ES-I3 (cell line): ENCODE data around the gene FRMD5.
"Not testable (repeated sequence)": the region's sequence is repeated elsewhere in the genome, so short reads cannot be mapped to it uniquely, and the experiment has no call there.

Experiments used
- H3K36me3 ChIP-seq: 2 replicates; pipeline ENCODE4 v1.6.1; 2013; ENCODE audit warnings: mild to moderate bottlenecking, low read length, control low read depth, moderate library complexity; ENCODE audit not compliant: insufficient read depth
- H3K4me1 ChIP-seq: 2 replicates; pipeline ENCODE4 v1.6.1; 2013; ENCODE audit warnings: mild to moderate bottlenecking, control low read depth, low read length; ENCODE audit not compliant: insufficient read depth
- H3K9ac ChIP-seq: 2 replicates; pipeline ENCODE4 v1.6.1; 2013; ENCODE audit warnings: low read depth, mild to moderate bottlenecking, low read length, moderate library complexity
- H3K9me3 ChIP-seq: 2 replicates; pipeline ENCODE4 v1.6.1; 2013; ENCODE audit warnings: mild to moderate bottlenecking, low read length, moderate library complexity; ENCODE audit not compliant: control insufficient read depth, insufficient read depth

The FRMD5 gene

GRCh38 chr15:43828061-43828657 is 366.9 kb downstream of the FRMD5 start:
- H3K9ac ChIP-seq: no peak overlapping the region
- no peaks in the 10 kb centered on the region for H3K9me3 ChIP-seq
- no peaks in the 10 kb centered on the region for H3K4me1 ChIP-seq
- 0 out of 2 replicates have a peak, but pooled peaks cover 4% of the 10 kb centered on the region for H3K36me3 ChIP-seq

GRCh38 chr15:43826508-43827341 is 368.3 kb downstream of the FRMD5 start, which contains the start of gene WDR76:
Gene WDR76 (plus strand): TSS chr15:43827002. CDS start chr15:43827033, 31 bp downstream.
- H3K4me1 ChIP-seq: no peaks in the 10 kb centered on the region
- peak within 1 kb of the TSS; percentile 49 for H3K9ac ChIP-seq
- no peaks in the 10 kb centered on the region for H3K9me3 ChIP-seq
- no peaks in the 10 kb centered on the region for H3K36me3 ChIP-seq

GRCh38 chr15:43826029-43826507 is 369.0 kb downstream of the FRMD5 start:
- Histone ChIP-seq H3K9me3 (no peaks in the 10 kb centered on the region), H3K9ac (peak overlapping the region; percentile 49; the same call in 1 of the 2 replicates), H3K4me1 (no peaks in the 10 kb centered on the region), H3K36me3 (no peaks in the 10 kb centered on the region; the same call in 1 of the 2 replicates)

DNA sequence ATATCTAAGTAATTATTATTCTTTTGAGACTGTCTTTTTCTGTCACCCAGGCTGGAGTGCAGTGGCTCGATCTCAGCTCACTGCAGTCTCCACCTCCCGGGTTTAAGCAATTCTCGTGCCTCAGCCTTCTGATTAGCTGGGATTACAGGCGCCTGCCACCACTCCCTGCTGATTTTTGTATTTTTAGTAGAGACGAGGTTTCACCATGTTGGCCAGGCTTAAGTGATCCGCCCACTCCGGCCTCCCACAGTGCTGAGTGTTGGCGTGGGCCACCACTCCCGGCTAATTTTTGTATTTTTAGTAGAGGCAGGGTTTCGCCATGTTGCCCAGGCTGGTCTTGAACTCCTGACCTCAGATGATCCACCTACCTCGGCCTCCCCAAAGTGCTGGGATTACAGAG is 369.8 kb downstream of the FRMD5 start:
- not testable (repeated sequence) for H3K4me1 ChIP-seq, H3K9ac ChIP-seq

GRCh38 chr15:43824302-43825246 is 370.5 kb downstream of the FRMD5 start, which contains the start of gene MFAP1:
Gene MFAP1 (minus strand): TSS chr15:43824690. CDS start chr15:43824569, 121 bp downstream.
- Histone ChIP-seq H3K9ac (peak within 1 kb of the TSS; percentile 92), H3K36me3 (no peaks in the 10 kb centered on the region; the same call in 1 of the 2 replicates), H3K4me1 (no peaks in the 10 kb centered on the region), H3K9me3 (no peaks in the 10 kb centered on the region)

More for the DNA sequence above, 369.8 kb downstream of the FRMD5 start:
- not testable (repeated sequence) for H3K36me3 ChIP-seq, H3K9me3 ChIP-seq

DNA sequence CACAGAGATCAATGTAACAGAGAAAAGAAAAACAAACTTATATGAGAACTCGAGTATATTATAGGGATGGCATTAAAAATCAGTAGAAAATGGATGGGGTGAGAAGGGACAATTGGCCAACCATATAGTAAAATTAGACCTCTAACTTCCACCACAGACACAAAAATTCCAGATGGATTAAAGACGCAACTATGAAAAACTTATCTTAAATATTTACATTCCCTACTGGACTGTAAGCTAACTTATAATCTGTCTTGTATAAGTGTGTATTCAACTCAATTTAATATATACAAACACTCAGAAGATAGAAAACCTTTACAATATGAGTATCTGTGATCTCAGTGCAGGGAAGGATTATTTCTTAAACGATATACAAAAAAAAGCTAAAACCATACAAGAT is 373.6 kb downstream of the FRMD5 start:
- no peaks in the 10 kb centered on the region; the same call in 1 of the 2 replicates for H3K36me3 ChIP-seq
- no peaks in the 10 kb centered on the region for H3K4me1 ChIP-seq
- no peaks in the 10 kb centered on the region for H3K9me3 ChIP-seq
- H3K9ac ChIP-seq: no peak overlapping the region
